RWPE1 (cell line): ENCODE measurements around the gene INSIG1.
A peak's percentile ranks its signal among the peaks of the same experiment; 100 is the strongest.

Experiments
- CTCF ChIA-PET: fragments of 350-600 bp; sonication (Branson Sonifier 250); formaldehyde crosslinking; extraction: SDS; loops from one replicate; lab custom pipeline; 2021; lab: Yijun Ruan, JAX
- POLR2A ChIA-PET: fragments of 400-600 bp; formaldehyde crosslinking; extraction: SDS; loops from one replicate; lab custom pipeline; 2020; ENCODE audit warnings: antibody characterized with exemption; ENCODE audit not compliant: low non-redundant PET; lab: Yijun Ruan, JAX
- DNase-seq: peaks from one replicate; pipeline ENCODE4 v3.0.0; 2012; ENCODE audit warnings: low spot score
- H3K27ac ChIP-seq: fragments of 450-650 bp; 2 replicates; pipeline ENCODE4 v1.5.1; 2017
- CTCF ChIP-seq: fragments of 450-650 bp; conservative IDR thresholded peaks from 2 replicates; pipeline ENCODE4 v1.5.1; 2017; ENCODE audit warnings: low read depth, mild to moderate bottlenecking

INSIG1 gene

GRCh38 chr7:155310425-155311114 is 12.9 kb downstream of the INSIG1 start:
- no peak for DNase-seq
- H3K27ac ChIP-seq, result peak overlapping the region; percentile 43; the same call in 1 of the 2 replicates
- POLR2A ChIA-PET, result no interaction called here
- CTCF ChIA-PET, result no interaction called here
- no peak for TF ChIP-seq CTCF

GRCh38 chr7:155311826-155312537 is 14.3 kb downstream of the INSIG1 start:
- no peak for DNase-seq
- POLR2A ChIA-PET, result no interaction called here
- H3K27ac ChIP-seq, result no peak overlapping the region; the same call in 1 of the 2 replicates
- TF ChIP-seq CTCF, result no peak
- CTCF ChIA-PET, result no interaction called here

- DNase-seq, result no peak
- CTCF ChIA-PET, result no interaction called here
- peak overlapping the region; percentile 19; the same call in 1 of the 2 replicates for H3K27ac ChIP-seq
- TF ChIP-seq CTCF, result no peak
- POLR2A ChIA-PET, result no interaction called here
These were observed 15.0 kb downstream of the INSIG1 start for GRCh38 chr7:155312633-155313032.

- DNase-seq, result no peak
- no peak for TF ChIP-seq CTCF
- CTCF ChIA-PET, result no interaction called here
- peak overlapping the region; percentile 19; the same call in 1 of the 2 replicates for H3K27ac ChIP-seq
- POLR2A ChIA-PET, result no interaction called here
These were observed 15.4 kb downstream of the INSIG1 start for GRCh38 chr7:155313096-155313495.

- POLR2A ChIA-PET, result no interaction called here
- CTCF ChIA-PET, result no interaction called here
- no peak overlapping the region for H3K27ac ChIP-seq
- no peak for DNase-seq
- no peak for TF ChIP-seq CTCF
These were observed 18.3 kb downstream of the INSIG1 start for GRCh38 chr7:155315977-155316376.

GRCh38 chr7:155316427-155317113 is 18.9 kb downstream of the INSIG1 start:
- no peak overlapping the region for H3K27ac ChIP-seq
- DNase-seq, result no peak
- ChIA-PET CTCF (no interaction called here), POLR2A (no interaction called here)
- no peak for TF ChIP-seq CTCF
